Endothelial cell of umbilical vein (primary cell): ENCODE measurements around the gene SESN2. TPM values are rescaled to one million over a fixed set of nuclear protein-coding genes. Genes with fewer than 3 reads are reported as not detected.

Source experiments
- BruUV-seq: library from RNA; stranded (reverse); fragments of 400-500 nt; replicated peaks from 2 replicates; lab custom pipeline; 2021; lab: Mats Ljungman, UMichigan
- CTCF ChIA-PET: fragments of 300-600, 350-600 bp; sonication (Branson Sonifier 250); formaldehyde crosslinking; loops from one replicate; lab custom pipeline; 2021; ENCODE audit warnings: antibody characterized with exemption, inconsistent platforms; lab: Charles Lee
- POLR2A ChIA-PET: fragments of 300-600, 350-600 bp; sonication (Branson Sonifier 250); formaldehyde crosslinking; loops from one replicate; lab custom pipeline; 2021; ENCODE audit warnings: antibody characterized with exemption, inconsistent platforms; lab: Charles Lee
- DNase-seq: peaks from one replicate; pipeline ENCODE4 v3.0.0-alpha.2; 2011; ENCODE audit warnings: low read depth, low spot score
- FAIRE-seq: peaks from 2 replicates; lab custom pipeline; 2011; peaks lifted over from hg19 to GRCh38; lab: Jason Lieb, UNC
- H2AFZ ChIP-seq: 2 replicates; pipeline ENCODE4 v1.6.0; 2012; ENCODE audit warnings: low read depth, low read length, control low read depth, inconsistent platforms
- H3K27ac ChIP-seq: 2 replicates; pipeline ENCODE4 v1.5.1; 2011; ENCODE audit warnings: low read depth, mild to moderate bottlenecking, control low read depth, low read length, moderate library complexity; ENCODE audit not compliant: insufficient read depth
- H3K27me3 ChIP-seq, 2 experiments: 2 replicates each; pipeline versions ENCODE4 v1.6.0 to v1.6.1; 2011; ENCODE audit warnings: low read length in 2 of 2, mixed read lengths in 1 of 2; ENCODE audit not compliant: control insufficient read depth in 2 of 2, insufficient read depth in 2 of 2
- H3K36me3 ChIP-seq, 2 experiments: 2 replicates in 1 of 2; 3 replicates in 1 of 2; pipeline ENCODE4 v1.5.1; 2011; ENCODE audit warnings: low read length in 2 of 2, mild to moderate bottlenecking in 1 of 2, moderate library complexity in 1 of 2; ENCODE audit not compliant: control insufficient read depth in 2 of 2, insufficient read depth in 2 of 2; ENCODE audit errors: extremely low read depth in 1 of 2
- H3K4me1 ChIP-seq: 3 replicates; pipeline ENCODE4 v1.5.1; 2011; ENCODE audit warnings: mild to moderate bottlenecking, low read length; ENCODE audit not compliant: control insufficient read depth, insufficient read depth; ENCODE audit errors: extremely low read depth
- H3K4me2 ChIP-seq: 2 replicates; pipeline ENCODE4 v1.6.1; 2011; ENCODE audit warnings: low read length, control low read depth, mixed read lengths; ENCODE audit not compliant: insufficient read depth
- H3K4me3 ChIP-seq, 3 experiments: fragments of 200-600 bp in 1 of 3; sonication (generic), shearing (Covaris generic) in 1 of 3; replicated peaks in 1 of 3; 2 replicates each; pipeline ENCODE4 v1.5.1; 2011 to 2016; ENCODE audit warnings: control low read depth in 3 of 3, low read length in 3 of 3, mild to moderate bottlenecking in 2 of 3, inconsistent platforms in 1 of 3, low read depth in 1 of 3, moderate library complexity in 1 of 3; ENCODE audit not compliant: insufficient read depth in 1 of 3
- H3K79me2 ChIP-seq: 2 replicates; pipeline ENCODE4 v1.6.0; 2012; ENCODE audit warnings: low read length, inconsistent platforms; ENCODE audit not compliant: control insufficient read depth, insufficient read depth
- H3K9ac ChIP-seq: replicated peaks from 2 replicates; pipeline ENCODE3; 2011; ENCODE audit warnings: low read length, control low read depth; ENCODE audit not compliant: insufficient read depth; ENCODE audit errors: extremely low read depth
- H3K9me1 ChIP-seq: replicated peaks from 3 replicates; pipeline ENCODE4 v1.6.0; 2011; ENCODE audit warnings: mild to moderate bottlenecking, low read length; ENCODE audit not compliant: control insufficient read depth, insufficient read depth; ENCODE audit errors: extremely low read depth
- H3K9me3 ChIP-seq: replicated peaks from 2 replicates; pipeline ENCODE4 v1.5.1; 2012; ENCODE audit warnings: low read length, inconsistent platforms; ENCODE audit not compliant: control insufficient read depth, insufficient read depth
- H4K20me1 ChIP-seq: replicated peaks from 2 replicates; pipeline ENCODE3; 2011; ENCODE audit warnings: mild to moderate bottlenecking, low read length; ENCODE audit not compliant: control insufficient read depth, insufficient read depth; ENCODE audit errors: extremely low read depth
- EZH2 ChIP-seq: IDR thresholded peaks from 2 replicates; pipeline ENCODE4 v1.6.1; 2012; ENCODE audit warnings: borderline replicate concordance, low read depth, mild to moderate bottlenecking, moderate library complexity, low read length, inconsistent platforms; ENCODE audit not compliant: severe bottlenecking
- FOS ChIP-seq: IDR thresholded peaks from 2 replicates; pipeline ENCODE4 v1.6.1; 2011; ENCODE audit warnings: mild to moderate bottlenecking, low read length, moderate library complexity, borderline replicate concordance; ENCODE audit not compliant: insufficient read depth
- GATA2 ChIP-seq: IDR thresholded peaks from 2 replicates; pipeline ENCODE4 v1.7.0; 2011; ENCODE audit warnings: low read depth, mild to moderate bottlenecking, moderate library complexity, mixed read lengths, low read length; ENCODE audit not compliant: insufficient read length, insufficient read depth
- JUN ChIP-seq: IDR thresholded peaks from 2 replicates; pipeline ENCODE4 v1.6.1; 2011; ENCODE audit warnings: borderline replicate concordance, low read depth; ENCODE audit not compliant: insufficient read length, insufficient read depth
- MYC ChIP-seq: IDR thresholded peaks from one replicate; pipeline ENCODE4 v1.6.1; 2011; ENCODE audit warnings: mild to moderate bottlenecking, low read depth, low read length
- POLR2A ChIP-seq: IDR thresholded peaks from 2 replicates; pipeline ENCODE4 v1.6.1; 2012; ENCODE audit warnings: low read depth, mild to moderate bottlenecking, control low read depth, low read length
- POLR2AphosphoS5 ChIP-seq: IDR thresholded peaks from 2 replicates; pipeline ENCODE4 v1.6.1; 2012; ENCODE audit warnings: low read depth, mild to moderate bottlenecking, control low read depth, low read length, moderate library complexity; ENCODE audit not compliant: insufficient read depth
- dilution Hi-C: fragments of 300-500 bp; cut with MboI; formaldehyde crosslinking; loops from one replicate; pipeline ENCODE4 v1.15.0; 2019; ENCODE audit warnings: low sequenced_read_pairs; ENCODE audit not compliant: extremely low pct_ligation_motif_present
- intact Hi-C: fragments of 100-400 bp; cut with micrococcal nuclease; formaldehyde crosslinking; loops from one replicate; pipeline ENCODE4 v1.10.0; 2022
- polyA plus RNA-seq, 4 experiments: library from polyadenylated mRNA; depleted of rRNA in 3 of 4; stranded (reverse) in 3 of 4; unstranded in 1 of 4; fragments of >200 nt; gene quantifications; 2 replicates each; pipeline versions ENCODE4 v1.2.1 to v1.2.3, GENCODE V29; 2011 to 2012; ENCODE audit warnings: missing spikeins in 1 of 4
- total RNA-seq: library from RNA; stranded (reverse); gene quantifications from 2 replicates; pipeline ENCODE4 v1.2.3, GENCODE V29; 2021
- TF ChIP-seq, protein P1 (sequence below), 2 donors: IDR thresholded peaks; 1 replicate in 1 of 2; 2 replicates in 1 of 2; pipeline ENCODE4 v1.5.1; 2011; ENCODE audit warnings: low read length in 2 of 2, mild to moderate bottlenecking in 2 of 2, moderate library complexity in 2 of 2, control low read depth in 1 of 2, inconsistent platforms in 1 of 2, low read depth in 1 of 2; ENCODE audit not compliant: insufficient read depth in 1 of 2; ENCODE audit errors: extremely low read depth in 1 of 2
- TF ChIP-seq, protein P2 (sequence below): IDR thresholded peaks from 2 replicates; pipeline ENCODE4 v1.6.1; 2011; ENCODE audit not compliant: insufficient read depth, insufficient read length

The SESN2 gene
- total and polyA plus RNA-seq, 2 donors (not counting 3 experiments of a cell fraction or from before 2014, with no cell fraction given), result 11.6 to 13.2 TPM

DNA sequence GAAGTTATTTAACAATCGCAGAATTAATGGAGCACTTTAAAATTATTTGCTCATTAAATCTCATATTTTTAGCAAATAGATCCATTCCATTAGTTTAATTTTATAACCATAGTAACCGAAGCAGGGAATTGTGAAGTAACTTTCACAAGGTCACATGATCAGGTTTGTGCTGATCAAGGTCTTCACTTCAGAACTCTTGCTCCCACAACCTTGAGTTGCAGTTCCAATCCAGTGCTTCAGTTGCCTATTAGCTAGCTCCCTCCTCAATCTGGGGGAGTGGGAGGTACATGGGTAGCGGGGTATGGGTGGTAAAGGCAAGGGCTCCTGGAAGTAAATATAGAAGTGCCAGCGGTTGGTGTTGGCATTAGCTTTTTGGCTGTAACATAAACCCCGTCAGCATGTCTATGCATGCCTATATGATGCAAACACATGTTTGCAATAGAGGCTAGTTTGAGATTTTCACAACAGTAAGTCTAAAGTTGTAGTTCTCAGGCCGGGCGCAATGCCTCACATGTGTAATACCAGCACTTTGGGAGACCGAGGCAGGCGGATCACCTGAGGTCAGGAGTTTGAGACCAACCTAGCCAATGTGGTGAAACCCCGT lies 17.6 kb upstream of the SESN2 start:
- peaks cover 16% of the 10 kb centered on the region for H3K4me1 ChIP-seq
- CTCF ChIA-PET, result no interaction called here
- no peak overlapping the region for H3K27ac ChIP-seq
- H3K9me1 ChIP-seq, result no peaks in the 10 kb centered on the region
- TF ChIP-seq, protein P1, sequence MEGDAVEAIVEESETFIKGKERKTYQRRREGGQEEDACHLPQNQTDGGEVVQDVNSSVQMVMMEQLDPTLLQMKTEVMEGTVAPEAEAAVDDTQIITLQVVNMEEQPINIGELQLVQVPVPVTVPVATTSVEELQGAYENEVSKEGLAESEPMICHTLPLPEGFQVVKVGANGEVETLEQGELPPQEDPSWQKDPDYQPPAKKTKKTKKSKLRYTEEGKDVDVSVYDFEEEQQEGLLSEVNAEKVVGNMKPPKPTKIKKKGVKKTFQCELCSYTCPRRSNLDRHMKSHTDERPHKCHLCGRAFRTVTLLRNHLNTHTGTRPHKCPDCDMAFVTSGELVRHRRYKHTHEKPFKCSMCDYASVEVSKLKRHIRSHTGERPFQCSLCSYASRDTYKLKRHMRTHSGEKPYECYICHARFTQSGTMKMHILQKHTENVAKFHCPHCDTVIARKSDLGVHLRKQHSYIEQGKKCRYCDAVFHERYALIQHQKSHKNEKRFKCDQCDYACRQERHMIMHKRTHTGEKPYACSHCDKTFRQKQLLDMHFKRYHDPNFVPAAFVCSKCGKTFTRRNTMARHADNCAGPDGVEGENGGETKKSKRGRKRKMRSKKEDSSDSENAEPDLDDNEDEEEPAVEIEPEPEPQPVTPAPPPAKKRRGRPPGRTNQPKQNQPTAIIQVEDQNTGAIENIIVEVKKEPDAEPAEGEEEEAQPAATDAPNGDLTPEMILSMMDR (IDR thresholded peaks at IDR 0.05; ENCODE audit: extremely low read depth in 1 of 2, insufficient read depth in 1 of 2, low read depth in 1 of 2, low read length in 2 of 2), result no peak
- TF ChIP-seq MYC (no peak), JUN (no peak), FOS (no peak), EZH2 (no peak), POLR2A (no peak), POLR2AphosphoS5 (no peak), GATA2 (no peak)
- TF ChIP-seq, protein P2, sequence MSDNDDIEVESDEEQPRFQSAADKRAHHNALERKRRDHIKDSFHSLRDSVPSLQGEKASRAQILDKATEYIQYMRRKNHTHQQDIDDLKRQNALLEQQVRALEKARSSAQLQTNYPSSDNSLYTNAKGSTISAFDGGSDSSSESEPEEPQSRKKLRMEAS, result no peak
- H3K9me3 ChIP-seq, result no peaks in the 10 kb centered on the region
- DNase-seq (no peak), FAIRE-seq (no peak)
- no peaks in the 10 kb centered on the region for H3K27me3 ChIP-seq
- POLR2A ChIA-PET, result interaction anchor here (0.5 kb wide), 1 partner anchor 22 kb away, joined by 4 read pairs; no protein-coding TSS in a partner anchor
- H3K79me2 ChIP-seq, result peaks cover 13% of the 10 kb centered on the region
- no peaks in the 10 kb centered on the region for H4K20me1 ChIP-seq
- dilution Hi-C loops (no loop called here), intact Hi-C loops (no loop called here)
- no peak overlapping the region for H2AFZ ChIP-seq
- H3K36me3 ChIP-seq, result peaks cover 0 to 4% of the 10 kb centered on the region in 2 experiments
- no TSS peak for BruUV-seq
- H3K4me3 ChIP-seq, result no peak overlapping the region
- H3K4me2 ChIP-seq, result no peak overlapping the region
- no peak overlapping the region for H3K9ac ChIP-seq
